HepG2 (cell line): ENCODE results near the gene EMP2. TPM values are rescaled to one million over a fixed set of nuclear protein-coding genes. Genes with fewer than 3 reads are reported as not detected.

Experiments used
- ARNT ChIP-seq: fragments of 450-650 bp; IDR thresholded peaks from 2 replicates; pipeline ENCODE4 v1.6.1; 2017
- ELF3 ChIP-seq: IDR thresholded peaks from 2 replicates; pipeline ENCODE4 v1.6.1; 2016; ENCODE audit warnings: missing genetic modification reagents, missing compliant biosample characterization
- ESRRA ChIP-seq: sonication (generic); formaldehyde crosslinking; IDR thresholded peaks from 2 replicates; pipeline ENCODE4 v1.5.1; 2020; ENCODE audit warnings: mild to moderate bottlenecking, low read depth, missing genetic modification reagents
- HES4 ChIP-seq: sonication (generic); formaldehyde crosslinking; IDR thresholded peaks from 2 replicates; pipeline ENCODE4 v1.9.0; 2021; ENCODE audit warnings: mild to moderate bottlenecking, missing genetic modification reagents, borderline replicate concordance
- KLF12 ChIP-seq: sonication (generic); formaldehyde crosslinking; IDR thresholded peaks from 2 replicates; pipeline ENCODE4 v1.4.0; 2020; ENCODE audit warnings: missing genetic modification reagents, borderline replicate concordance
- MED1 ChIP-seq: sonication (generic); formaldehyde crosslinking; IDR thresholded peaks from 2 replicates; pipeline ENCODE4 v1.4.0; 2020; ENCODE audit warnings: missing genetic modification reagents
- MEIS2 ChIP-seq: sonication (generic); formaldehyde crosslinking; IDR thresholded peaks from 2 replicates; pipeline ENCODE4 v1.9.0; 2021; ENCODE audit warnings: mild to moderate bottlenecking, missing genetic modification reagents
- PITX1 ChIP-seq: sonication (generic); formaldehyde crosslinking; IDR thresholded peaks from 2 replicates; pipeline ENCODE4 v1.5.1; 2020; ENCODE audit warnings: mild to moderate bottlenecking, missing genetic modification reagents
- SIN3A ChIP-seq: IDR thresholded peaks from 2 replicates; pipeline ENCODE4 v1.6.1; 2011; ENCODE audit warnings: low read depth, mild to moderate bottlenecking, control low read depth, low read length, borderline replicate concordance
- ZBTB7A ChIP-seq: sonication (generic); formaldehyde crosslinking; IDR thresholded peaks from 2 replicates; pipeline ENCODE4 v1.8.0; 2022; ENCODE audit warnings: mild to moderate bottlenecking, missing genetic modification reagents
- ZNF619 ChIP-seq: sonication (generic); formaldehyde crosslinking; IDR thresholded peaks from 2 replicates; pipeline ENCODE4 v1.4.0; 2020; ENCODE audit warnings: mild to moderate bottlenecking, missing genetic modification reagents
- ZNF703 ChIP-seq: sonication (generic); formaldehyde crosslinking; IDR thresholded peaks from 2 replicates; pipeline ENCODE4 v1.5.1; 2020; ENCODE audit warnings: missing genetic modification reagents, mild to moderate bottlenecking, moderate library complexity, borderline replicate concordance
- ZNF792 ChIP-seq: IDR thresholded peaks from 2 replicates; pipeline ENCODE4 v1.6.1; 2016
- ZSCAN12 ChIP-seq: sonication (generic); formaldehyde crosslinking; IDR thresholded peaks from 2 replicates; pipeline ENCODE4 v1.9.0; 2021; ENCODE audit warnings: mild to moderate bottlenecking, missing genetic modification reagents
- polyA plus RNA-seq, 8 experiments: library from polyadenylated mRNA; depleted of rRNA in 3 of 8; stranded (reverse) in 7 of 8; unstranded in 1 of 8; fragments of >200 nt; fragmentation: Illumina TruSeq in 4 of 8; extraction: Trizol in 4 of 8; gene quantifications; 2 replicates each; pipeline versions ENCODE4 v1.2.1 to v1.2.3, GENCODE V29; 2011 to 2016; ENCODE audit warnings: low read depth in 4 of 8, missing spikeins in 1 of 8, mixed read lengths in 1 of 8; ENCODE audit not compliant: insufficient read depth in 1 of 8
- total RNA-seq, 5 experiments: library from RNA; depleted of rRNA; stranded (reverse); fragments of >200 nt; fragmentation: Illumina TruSeq; extraction: Trizol; gene quantifications; 2 replicates each; pipeline ENCODE4 v1.2.3, GENCODE V29; 2016; ENCODE audit warnings: low read depth in 1 of 5
- TF ChIP-seq, protein P1 (sequence below): sonication (generic); formaldehyde crosslinking; IDR thresholded peaks from 2 replicates; pipeline ENCODE4 v1.8.0; 2022; ENCODE audit warnings: mild to moderate bottlenecking, missing genetic modification reagents; ENCODE audit not compliant: insufficient replicate concordance
- TF ChIP-seq, protein P2 (sequence below): sonication (generic); formaldehyde crosslinking; IDR thresholded peaks from 2 replicates; pipeline ENCODE4 v1.9.0; 2021; ENCODE audit warnings: missing genetic modification reagents, mild to moderate bottlenecking, borderline replicate concordance
- TF ChIP-seq, protein P3 (sequence below): sonication (generic); formaldehyde crosslinking; IDR thresholded peaks from 2 replicates; pipeline ENCODE4 v1.4.0; 2020; ENCODE audit warnings: missing genetic modification reagents
- TF ChIP-seq, protein P4 (sequence below): sonication (generic); formaldehyde crosslinking; conservative IDR thresholded peaks from 2 replicates; pipeline ENCODE4 v1.4.0; 2020; ENCODE audit warnings: mild to moderate bottlenecking, missing genetic modification reagents, moderate library complexity

EMP2 gene
- total and polyA plus RNA-seq, 2 of the 13 experiments (the other 11 are each of a cell fraction or from before 2014, with no cell fraction given): 24.6 to 91.2 TPM

DNA sequence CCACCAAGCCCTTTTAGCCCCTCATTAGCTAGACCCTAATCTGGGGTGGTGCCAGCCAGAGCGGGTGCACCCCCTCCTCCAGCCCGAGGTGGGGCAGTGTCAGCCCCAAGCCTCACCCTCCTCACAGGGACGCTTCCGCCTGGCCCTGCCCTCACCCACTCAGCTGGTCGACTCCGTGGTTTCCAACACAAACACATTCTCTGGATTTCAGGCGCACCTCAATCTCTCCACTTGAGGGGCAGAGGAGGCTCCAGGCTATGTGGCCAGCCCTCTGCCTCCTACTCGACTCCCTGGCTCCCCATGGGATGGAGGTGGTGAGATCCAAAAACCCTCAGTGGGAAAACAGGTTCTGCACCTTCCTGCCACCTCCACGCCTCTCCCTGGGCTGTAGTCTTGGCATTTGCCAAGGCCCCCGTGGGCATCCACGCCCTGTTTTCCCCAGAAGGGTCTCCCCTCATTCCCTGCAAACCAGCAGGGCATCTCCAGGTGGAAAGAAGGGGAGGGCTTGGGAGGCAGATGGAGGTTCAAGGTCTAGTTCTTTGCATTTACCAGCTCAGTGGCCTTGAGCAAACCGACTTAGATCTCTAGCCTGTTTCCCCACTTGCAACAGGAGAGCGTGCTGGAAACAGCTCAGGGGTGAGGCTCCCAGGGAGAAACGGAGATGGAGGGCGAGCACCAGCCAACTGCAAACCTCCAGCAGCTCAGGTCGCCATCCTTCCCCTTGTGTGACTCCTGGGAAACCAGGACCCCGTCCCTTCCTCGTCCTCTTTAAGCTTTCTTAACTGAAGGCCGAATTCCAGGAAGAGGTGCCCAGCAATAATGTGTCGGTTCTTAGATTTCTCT is 1.7 kb downstream of the EMP2 start (continued):
- TF ChIP-seq, protein P1, sequence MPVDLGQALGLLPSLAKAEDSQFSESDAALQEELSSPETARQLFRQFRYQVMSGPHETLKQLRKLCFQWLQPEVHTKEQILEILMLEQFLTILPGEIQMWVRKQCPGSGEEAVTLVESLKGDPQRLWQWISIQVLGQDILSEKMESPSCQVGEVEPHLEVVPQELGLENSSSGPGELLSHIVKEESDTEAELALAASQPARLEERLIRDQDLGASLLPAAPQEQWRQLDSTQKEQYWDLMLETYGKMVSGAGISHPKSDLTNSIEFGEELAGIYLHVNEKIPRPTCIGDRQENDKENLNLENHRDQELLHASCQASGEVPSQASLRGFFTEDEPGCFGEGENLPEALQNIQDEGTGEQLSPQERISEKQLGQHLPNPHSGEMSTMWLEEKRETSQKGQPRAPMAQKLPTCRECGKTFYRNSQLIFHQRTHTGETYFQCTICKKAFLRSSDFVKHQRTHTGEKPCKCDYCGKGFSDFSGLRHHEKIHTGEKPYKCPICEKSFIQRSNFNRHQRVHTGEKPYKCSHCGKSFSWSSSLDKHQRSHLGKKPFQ (CRISPR knock-in tag): no peak
- TF ChIP-seq MED1 (CRISPR knock-in tag): peak; percentile 70
- peak; percentile 31; the same call in 1 of the 2 replicates for TF ChIP-seq MEIS2 (CRISPR knock-in tag)
- peak; percentile 72; the same call in 1 of the 2 replicates for TF ChIP-seq ZNF792 (CRISPR knock-in tag)
- no peak for TF ChIP-seq ARNT
- no peak for TF ChIP-seq KLF12 (CRISPR knock-in tag)
- no peak for TF ChIP-seq SIN3A
- TF ChIP-seq, protein P2, sequence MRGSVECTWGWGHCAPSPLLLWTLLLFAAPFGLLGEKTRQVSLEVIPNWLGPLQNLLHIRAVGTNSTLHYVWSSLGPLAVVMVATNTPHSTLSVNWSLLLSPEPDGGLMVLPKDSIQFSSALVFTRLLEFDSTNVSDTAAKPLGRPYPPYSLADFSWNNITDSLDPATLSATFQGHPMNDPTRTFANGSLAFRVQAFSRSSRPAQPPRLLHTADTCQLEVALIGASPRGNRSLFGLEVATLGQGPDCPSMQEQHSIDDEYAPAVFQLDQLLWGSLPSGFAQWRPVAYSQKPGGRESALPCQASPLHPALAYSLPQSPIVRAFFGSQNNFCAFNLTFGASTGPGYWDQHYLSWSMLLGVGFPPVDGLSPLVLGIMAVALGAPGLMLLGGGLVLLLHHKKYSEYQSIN: no peak
- no peak for TF ChIP-seq ELF3
- TF ChIP-seq ZNF619 (CRISPR knock-in tag): peak; percentile 82; the same call in 1 of the 2 replicates
- no peak; the same call in 1 of the 2 replicates for TF ChIP-seq ESRRA (CRISPR knock-in tag)
- peak; percentile 78; the same call in 1 of the 2 replicates for TF ChIP-seq HES4 (CRISPR knock-in tag)
- TF ChIP-seq PITX1 (CRISPR knock-in tag): peak; percentile 69
- TF ChIP-seq, protein P3, sequence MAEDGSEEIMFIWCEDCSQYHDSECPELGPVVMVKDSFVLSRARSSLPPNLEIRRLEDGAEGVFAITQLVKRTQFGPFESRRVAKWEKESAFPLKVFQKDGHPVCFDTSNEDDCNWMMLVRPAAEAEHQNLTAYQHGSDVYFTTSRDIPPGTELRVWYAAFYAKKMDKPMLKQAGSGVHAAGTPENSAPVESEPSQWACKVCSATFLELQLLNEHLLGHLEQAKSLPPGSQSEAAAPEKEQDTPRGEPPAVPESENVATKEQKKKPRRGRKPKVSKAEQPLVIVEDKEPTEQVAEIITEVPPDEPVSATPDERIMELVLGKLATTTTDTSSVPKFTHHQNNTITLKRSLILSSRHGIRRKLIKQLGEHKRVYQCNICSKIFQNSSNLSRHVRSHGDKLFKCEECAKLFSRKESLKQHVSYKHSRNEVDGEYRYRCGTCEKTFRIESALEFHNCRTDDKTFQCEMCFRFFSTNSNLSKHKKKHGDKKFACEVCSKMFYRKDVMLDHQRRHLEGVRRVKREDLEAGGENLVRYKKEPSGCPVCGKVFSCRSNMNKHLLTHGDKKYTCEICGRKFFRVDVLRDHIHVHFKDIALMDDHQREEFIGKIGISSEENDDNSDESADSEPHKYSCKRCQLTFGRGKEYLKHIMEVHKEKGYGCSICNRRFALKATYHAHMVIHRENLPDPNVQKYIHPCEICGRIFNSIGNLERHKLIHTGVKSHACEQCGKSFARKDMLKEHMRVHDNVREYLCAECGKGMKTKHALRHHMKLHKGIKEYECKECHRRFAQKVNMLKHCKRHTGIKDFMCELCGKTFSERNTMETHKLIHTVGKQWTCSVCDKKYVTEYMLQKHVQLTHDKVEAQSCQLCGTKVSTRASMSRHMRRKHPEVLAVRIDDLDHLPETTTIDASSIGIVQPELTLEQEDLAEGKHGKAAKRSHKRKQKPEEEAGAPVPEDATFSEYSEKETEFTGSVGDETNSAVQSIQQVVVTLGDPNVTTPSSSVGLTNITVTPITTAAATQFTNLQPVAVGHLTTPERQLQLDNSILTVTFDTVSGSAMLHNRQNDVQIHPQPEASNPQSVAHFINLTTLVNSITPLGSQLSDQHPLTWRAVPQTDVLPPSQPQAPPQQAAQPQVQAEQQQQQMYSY: no peak
- TF ChIP-seq, protein P4, sequence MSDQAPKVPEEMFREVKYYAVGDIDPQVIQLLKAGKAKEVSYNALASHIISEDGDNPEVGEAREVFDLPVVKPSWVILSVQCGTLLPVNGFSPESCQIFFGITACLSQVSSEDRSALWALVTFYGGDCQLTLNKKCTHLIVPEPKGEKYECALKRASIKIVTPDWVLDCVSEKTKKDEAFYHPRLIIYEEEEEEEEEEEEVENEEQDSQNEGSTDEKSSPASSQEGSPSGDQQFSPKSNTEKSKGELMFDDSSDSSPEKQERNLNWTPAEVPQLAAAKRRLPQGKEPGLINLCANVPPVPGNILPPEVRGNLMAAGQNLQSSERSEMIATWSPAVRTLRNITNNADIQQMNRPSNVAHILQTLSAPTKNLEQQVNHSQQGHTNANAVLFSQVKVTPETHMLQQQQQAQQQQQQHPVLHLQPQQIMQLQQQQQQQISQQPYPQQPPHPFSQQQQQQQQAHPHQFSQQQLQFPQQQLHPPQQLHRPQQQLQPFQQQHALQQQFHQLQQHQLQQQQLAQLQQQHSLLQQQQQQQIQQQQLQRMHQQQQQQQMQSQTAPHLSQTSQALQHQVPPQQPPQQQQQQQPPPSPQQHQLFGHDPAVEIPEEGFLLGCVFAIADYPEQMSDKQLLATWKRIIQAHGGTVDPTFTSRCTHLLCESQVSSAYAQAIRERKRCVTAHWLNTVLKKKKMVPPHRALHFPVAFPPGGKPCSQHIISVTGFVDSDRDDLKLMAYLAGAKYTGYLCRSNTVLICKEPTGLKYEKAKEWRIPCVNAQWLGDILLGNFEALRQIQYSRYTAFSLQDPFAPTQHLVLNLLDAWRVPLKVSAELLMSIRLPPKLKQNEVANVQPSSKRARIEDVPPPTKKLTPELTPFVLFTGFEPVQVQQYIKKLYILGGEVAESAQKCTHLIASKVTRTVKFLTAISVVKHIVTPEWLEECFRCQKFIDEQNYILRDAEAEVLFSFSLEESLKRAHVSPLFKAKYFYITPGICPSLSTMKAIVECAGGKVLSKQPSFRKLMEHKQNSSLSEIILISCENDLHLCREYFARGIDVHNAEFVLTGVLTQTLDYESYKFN: peak; percentile 66
- TF ChIP-seq ZBTB7A (CRISPR knock-in tag): 0 out of 2 replicates have a peak, but pooled peaks have one; percentile 43
- TF ChIP-seq ZNF703 (CRISPR knock-in tag): no peak
- no peak for TF ChIP-seq ZSCAN12 (CRISPR knock-in tag)
